Measurements from ENCODE around the gene NCKAP5.

- TF ChIP-seq KDM1A (IDR thresholded peaks at IDR 0.05; ENCODE audit: low read depth) (no peak), POLR2A (IDR thresholded peaks at IDR 0.05; ENCODE audit: low read length) (no peak), BHLHE40 (IDR thresholded peaks at IDR 0.05; ENCODE audit: low read depth, low read length) (no peak), CTCF (IDR thresholded peaks at IDR 0.05) (no peak), ZFP36 (IDR thresholded peaks at IDR 0.05; ENCODE audit: borderline replicate concordance, partially characterized antibody) (no peak), SMC3 (IDR thresholded peaks at IDR 0.05) (no peak), FOXS1 (CRISPR knock-in tag; IDR thresholded peaks at IDR 0.05) (no peak), RARB (CRISPR knock-in tag; IDR thresholded peaks at IDR 0.05) (no peak), RAD21 (conservative IDR thresholded peaks at IDR 0.05 in 1 of 2, IDR thresholded peaks at IDR 0.05 in 1 of 2) (no peak), USF2 (IDR thresholded peaks at IDR 0.05) (no peak), ELK1 (IDR thresholded peaks at IDR 0.05; ENCODE audit: low read depth, low read length) (no peak), REST (IDR thresholded peaks at IDR 0.05) (no peak), MAX (IDR thresholded peaks at IDR 0.05) (no peak)
Observed at GRCh38 chr2:133231264-133231663, 337.0 kb downstream of the NCKAP5 start.

All from A549 (cell line).